ENCODE data around the gene AUNIP.

Gene AUNIP

GRCh38 chr1:25888426-25888987 is 29.2 kb upstream of the AUNIP start:
- no peak for DNase-seq

GRCh38 chr1:25885602-25886001 is 26.3 kb upstream of the AUNIP start:
- no peak for DNase-seq

GRCh38 chr1:25881266-25881665 is 22.0 kb upstream of the AUNIP start:
- no peak for DNase-seq

- DNase-seq = no peak
Measured at GRCh38 chr1:25880518-25880917, 21.3 kb upstream of the AUNIP start.

- no peak for DNase-seq
Measured at GRCh38 chr1:25879675-25880074, 20.4 kb upstream of the AUNIP start.

- DNase-seq = no peak
Measured at GRCh38 chr1:25878690-25879089, 19.4 kb upstream of the AUNIP start.

- DNase-seq = no peak
Measured at GRCh38 chr1:25877155-25877554, 17.9 kb upstream of the AUNIP start.

GRCh38 chr1:25876693-25877077 is 17.4 kb upstream of the AUNIP start:
- no peak for DNase-seq

GRCh38 chr1:25875856-25876692 is 16.8 kb upstream of the AUNIP start:
- peak in 1 of 3 experiments; percentile 56 for DNase-seq

- DNase-seq = peak; percentile 46 to 89 (median 87)
Measured at GRCh38 chr1:25875154-25875855, 16.0 kb upstream of the AUNIP start, which contains the start of gene PAQR7. Gene PAQR7, minus strand, starts transcription at chr1:25875708. Its CDS starts 11,869 bp downstream, at chr1:25863839.

GRCh38 chr1:25874635-25875153 is 15.4 kb upstream of the AUNIP start:
- DNase-seq = no peak

GRCh38 chr1:25874209-25874608 is 15.0 kb upstream of the AUNIP start:
- DNase-seq = no peak

GRCh38 chr1:25873120-25873519 is 13.9 kb upstream of the AUNIP start:
- DNase-seq = no peak

GRCh38 chr1:25872713-25873112 is 13.5 kb upstream of the AUNIP start:
- no peak for DNase-seq

- no peak for DNase-seq
Measured at GRCh38 chr1:25871704-25872494, 12.6 kb upstream of the AUNIP start.

GRCh38 chr1:25871086-25871703 is 11.9 kb upstream of the AUNIP start:
- no peak for DNase-seq

- no peak for DNase-seq
Measured at GRCh38 chr1:25870614-25871013, 11.4 kb upstream of the AUNIP start.

GRCh38 chr1:25869909-25870606 is 10.8 kb upstream of the AUNIP start:
- no peak for DNase-seq

GRCh38 chr1:25867210-25867991 is 8.1 kb upstream of the AUNIP start:
- no peak for DNase-seq

GRCh38 chr1:25866288-25866687 is 7.0 kb upstream of the AUNIP start:
- no peak for DNase-seq

GRCh38 chr1:25864434-25864833 is 5.2 kb upstream of the AUNIP start:
- DNase-seq = no peak
